Bronchial smooth muscle cell (primary cell): ENCODE data around the gene PPIL4. TPM values are rescaled to one million over a fixed set of nuclear protein-coding genes. Genes with fewer than 3 reads are reported as not detected.

Experiments
- total RNA-seq: library from RNA; depleted of rRNA; stranded (reverse); fragments of >200 nt; gene quantifications from 2 replicates; pipeline ENCODE4 v1.2.1, GENCODE V29; 2014

The PPIL4 gene
- 23.5 and 32.5 TPM in 2 replicates for total RNA-seq

GRCh38 chr6:149545754-149546471, at the start of gene PPIL4:
Gene PPIL4 (minus strand): TSS chr6:149546043. CDS start chr6:149546005, 38 bp downstream.

GRCh38 chr6:149565527-149566409, 19.9 kb upstream of the PPIL4 start, which contains the start of gene GINM1:
Gene GINM1 (plus strand): TSS chr6:149566375. CDS start chr6:149566415, 40 bp downstream.

GRCh38 chr6:149484733-149485700, 60.8 kb downstream of the PPIL4 start, which contains the start of gene ZC3H12D:
Gene ZC3H12D (minus strand): TSS chr6:149485014. CDS start chr6:149474543, 10,471 bp downstream.

Other genes starting within 250 kb of the PPIL4 start
- 9.5 and 14.0 TPM in 2 replicates for gene TAB2, start 228.3 kb downstream of the PPIL4 start, total RNA-seq
- gene SUMO4, start 145.8 kb downstream of the PPIL4 start, total RNA-seq = 0.52 and 1.6 TPM in 2 replicates
- gene ZC3H12D, start 61.0 kb downstream of the PPIL4 start, total RNA-seq = 0.09 and 0.16 TPM in 2 replicates
- gene GINM1, start 20.3 kb upstream of the PPIL4 start, total RNA-seq = 45.4 and 47.6 TPM in 2 replicates
- gene KATNA1, start 102.7 kb upstream of the PPIL4 start, total RNA-seq = 32.9 and 41.8 TPM in 2 replicates
- gene LATS1, start 172.1 kb upstream of the PPIL4 start, total RNA-seq = 3.9 and 4.9 TPM in 2 replicates
- 12.0 and 14.5 TPM in 2 replicates for gene NUP43, start 200.5 kb upstream of the PPIL4 start, total RNA-seq
- 75.0 and 92.0 TPM in 2 replicates for gene PCMT1, start 203.7 kb upstream of the PPIL4 start, total RNA-seq